T-helper 22 cell (primary cell): ENCODE measurements around the gene SRGAP1.
"Not testable (repeated sequence)": the region's sequence is repeated elsewhere in the genome, so short reads cannot be mapped to it uniquely, and the experiment has no call there.

ENCODE experiments used
- DNase-seq: peaks from one replicate; pipeline ENCODE4 v3.0.0-alpha.2; 2020; ENCODE audit warnings: low read depth

Gene SRGAP1

DNA sequence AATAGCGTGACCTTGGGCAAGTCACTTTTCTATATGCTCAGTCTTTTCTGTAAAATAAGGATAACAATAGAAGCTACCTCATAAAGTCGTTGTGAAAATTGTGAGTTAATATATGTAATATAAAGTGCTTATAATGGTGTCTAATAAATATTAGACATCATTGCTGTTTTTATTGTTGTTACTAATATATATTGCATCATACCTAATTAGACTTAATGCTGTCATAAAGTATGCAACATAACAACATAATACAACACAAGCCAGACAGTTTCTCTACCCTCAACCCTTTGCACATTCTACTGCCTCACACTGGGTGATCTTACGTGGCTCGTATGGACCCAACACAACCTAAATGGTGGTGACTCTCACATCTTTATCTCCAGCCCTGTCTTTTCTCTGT lies 240.7 kb downstream of the SRGAP1 start:
- DNase-seq: no peak

DNA sequence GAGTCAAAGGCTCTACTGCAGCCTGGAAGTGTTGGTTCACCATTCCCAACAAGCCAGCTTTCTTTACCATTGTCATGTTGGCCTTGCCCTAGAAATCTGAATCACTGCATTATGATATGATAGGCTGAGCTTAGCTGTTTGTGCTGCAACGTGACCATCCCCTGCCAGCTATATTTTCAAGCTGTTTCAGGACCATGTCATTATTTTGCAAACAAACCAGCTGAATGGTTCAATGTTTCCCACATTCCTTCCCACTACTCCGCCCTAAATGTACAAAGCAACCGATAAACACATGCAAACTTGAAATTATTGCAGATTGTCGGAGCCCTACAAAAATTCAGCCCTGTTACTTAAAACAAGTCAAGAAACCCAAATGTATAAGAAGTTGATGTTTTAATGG lies 241.5 kb downstream of the SRGAP1 start:
- no peak for DNase-seq

DNA sequence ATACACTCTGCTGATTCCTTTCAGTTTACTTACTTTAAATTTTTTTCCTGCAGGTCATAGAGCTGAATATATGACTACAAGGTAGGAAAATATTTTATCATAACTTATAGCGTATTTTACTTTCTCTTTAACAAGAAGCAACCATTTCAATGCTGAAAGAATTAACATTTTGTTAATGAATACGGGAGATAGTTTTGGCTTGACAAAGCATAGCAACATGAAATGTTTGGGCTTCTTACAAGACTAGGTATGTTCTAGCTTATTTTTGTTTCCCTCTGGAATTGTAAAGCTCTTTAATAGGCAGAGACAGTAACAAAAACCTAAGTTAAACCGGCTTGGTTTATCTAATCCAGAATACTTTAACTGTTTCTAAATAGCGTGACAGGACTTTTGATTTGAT lies 242.4 kb downstream of the SRGAP1 start:
- DNase-seq: no peak

DNA sequence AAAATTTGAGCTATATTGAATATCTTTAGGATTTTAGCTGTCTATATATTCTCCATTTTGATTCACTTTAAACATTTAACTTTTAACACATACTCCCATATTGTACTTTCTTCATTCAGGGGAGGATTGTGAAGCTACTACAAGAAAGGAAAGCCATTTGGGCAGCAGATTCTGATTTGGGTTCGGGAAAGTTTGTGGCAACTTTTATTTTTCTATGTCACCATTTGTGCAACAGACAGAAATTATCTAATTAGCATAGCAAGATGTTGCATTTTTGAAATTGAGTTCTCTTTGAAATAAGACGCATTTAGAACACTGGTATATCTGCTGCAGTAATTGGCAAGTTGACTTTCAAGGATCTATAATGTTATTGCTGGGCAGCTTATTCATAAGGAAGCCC lies 243.3 kb downstream of the SRGAP1 start:
- DNase-seq: no peak

DNA sequence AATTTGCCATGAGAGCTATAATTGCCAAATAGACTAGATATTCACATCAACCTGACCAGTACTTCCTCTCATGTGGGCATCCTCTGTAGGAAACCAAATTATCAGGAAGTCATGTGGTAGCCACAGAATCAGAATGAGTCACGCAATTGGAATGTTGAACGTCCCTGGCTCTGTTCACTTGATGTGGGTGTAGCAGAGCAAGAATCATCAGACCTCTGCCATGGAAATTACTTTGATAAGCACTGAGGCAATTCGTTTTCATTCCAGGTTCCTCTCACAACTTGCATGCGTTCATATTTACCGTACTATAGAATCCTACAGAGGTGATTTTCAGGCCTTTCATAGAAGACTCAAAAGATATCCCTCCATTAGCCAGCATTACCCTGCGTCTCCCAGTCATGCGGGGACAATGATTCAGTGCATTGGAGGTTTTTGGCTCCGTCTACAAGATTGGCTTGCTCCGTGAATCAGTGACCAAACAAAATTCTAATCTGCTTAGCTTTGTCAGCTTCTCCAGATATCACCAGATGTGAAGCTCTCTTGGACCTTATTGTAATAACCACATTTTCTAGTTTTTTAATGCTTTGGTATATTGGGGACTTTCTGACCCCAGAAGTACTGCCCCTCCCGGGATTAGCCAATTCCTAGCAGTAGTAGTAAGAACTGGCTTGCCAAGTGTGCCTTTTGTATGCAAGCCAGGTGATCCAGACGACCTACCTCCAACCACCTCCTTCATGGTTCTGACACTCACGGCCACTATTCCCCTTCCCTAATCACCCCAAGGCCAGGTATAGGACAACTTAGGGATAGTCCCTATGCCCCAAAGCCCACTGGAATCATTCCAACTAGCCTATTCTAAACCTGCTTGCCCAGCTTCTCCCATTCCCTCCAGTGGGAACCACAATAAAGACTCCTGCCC lies 244.2 kb downstream of the SRGAP1 start:
- no peak for DNase-seq

DNA sequence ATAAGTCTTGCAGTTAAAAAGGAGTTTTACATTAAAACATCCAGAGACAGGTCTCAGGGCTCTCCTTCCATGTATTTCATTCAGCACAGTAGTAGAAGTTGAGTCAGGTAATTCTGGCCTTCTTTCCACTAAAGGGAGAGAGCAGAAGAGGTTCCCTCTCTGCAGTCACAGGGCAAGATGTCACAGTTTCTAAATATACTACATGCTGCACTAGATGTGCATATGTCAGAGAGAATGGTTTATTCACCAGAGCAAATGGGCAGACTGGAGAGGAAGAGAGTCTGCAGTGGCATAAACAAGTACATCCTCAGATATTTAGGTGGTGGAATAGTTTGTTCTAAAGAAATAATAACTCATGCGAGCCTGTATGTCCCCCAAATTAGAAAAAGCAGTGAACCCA lies 245.5 kb downstream of the SRGAP1 start:
- DNase-seq: no peak

DNA sequence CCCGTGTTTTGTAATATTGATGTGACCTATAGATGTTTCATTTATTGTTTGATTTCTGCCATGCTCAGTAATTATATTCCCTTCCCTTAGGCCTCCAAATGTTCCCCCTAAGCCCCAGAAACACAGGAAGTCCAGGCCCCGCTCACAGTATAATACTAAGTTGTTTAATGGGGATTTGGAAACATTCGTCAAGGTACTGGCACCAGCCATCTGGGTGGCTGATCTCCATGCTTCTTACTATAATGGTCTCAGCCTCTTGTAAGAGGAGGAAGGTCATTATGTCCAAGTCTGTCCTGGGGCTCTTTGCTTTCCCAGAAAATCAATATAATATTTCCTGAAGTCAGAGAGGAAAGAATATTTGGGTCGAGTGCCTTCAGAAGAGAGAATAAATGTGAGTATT lies 246.7 kb downstream of the SRGAP1 start:
- DNase-seq: no peak

DNA sequence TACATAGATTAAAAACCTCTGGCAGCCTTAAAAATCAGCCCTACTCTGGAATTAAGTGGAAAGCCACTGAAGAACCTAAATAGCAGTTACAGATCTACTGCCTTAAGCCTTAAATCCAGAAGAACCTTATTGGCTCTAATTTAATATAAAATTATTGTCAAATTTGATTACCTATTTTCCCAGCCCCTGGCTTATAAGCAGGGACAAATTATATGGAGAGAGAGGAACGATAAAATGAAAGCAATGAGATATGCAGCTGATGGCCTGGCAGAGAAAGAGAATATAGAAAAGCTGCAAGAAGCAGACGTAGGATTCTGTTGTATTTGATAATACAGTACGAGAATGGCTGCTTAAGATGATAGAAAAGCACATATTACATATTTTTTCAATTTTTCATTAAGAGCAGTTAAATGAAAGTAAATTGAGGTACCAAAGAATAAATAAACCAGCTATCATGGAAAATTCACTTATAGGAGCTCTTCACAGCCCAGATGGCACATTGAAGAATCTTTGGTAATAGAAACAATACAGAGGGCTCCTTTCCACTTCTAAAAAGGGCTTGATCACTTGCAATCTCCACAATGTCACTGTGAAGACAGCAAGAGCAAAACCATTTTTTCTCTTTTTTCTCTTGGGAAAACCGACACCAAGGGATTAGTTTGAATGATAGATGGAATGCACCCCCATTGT lies 248.2 kb downstream of the SRGAP1 start:
- DNase-seq: no peak

DNA sequence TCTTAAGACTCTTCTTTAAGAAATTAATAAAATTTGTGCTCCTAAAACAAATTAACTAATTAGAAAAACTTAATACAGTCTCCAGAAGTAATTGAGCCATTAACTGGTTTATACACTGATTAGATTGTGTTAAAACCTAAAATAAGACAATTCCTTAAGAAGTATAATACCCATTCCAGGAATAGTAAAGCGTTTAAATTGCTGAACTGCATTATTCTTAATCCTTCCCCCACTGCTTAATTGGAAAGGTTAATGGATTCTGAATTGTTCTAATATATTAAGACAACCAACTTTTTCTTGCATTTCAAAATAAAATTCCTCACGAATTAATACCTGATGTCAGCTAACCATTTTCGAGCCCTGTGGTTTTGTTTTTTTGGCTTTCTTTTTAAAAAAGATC lies 249.2 kb downstream of the SRGAP1 start:
- no peak for DNase-seq

DNA sequence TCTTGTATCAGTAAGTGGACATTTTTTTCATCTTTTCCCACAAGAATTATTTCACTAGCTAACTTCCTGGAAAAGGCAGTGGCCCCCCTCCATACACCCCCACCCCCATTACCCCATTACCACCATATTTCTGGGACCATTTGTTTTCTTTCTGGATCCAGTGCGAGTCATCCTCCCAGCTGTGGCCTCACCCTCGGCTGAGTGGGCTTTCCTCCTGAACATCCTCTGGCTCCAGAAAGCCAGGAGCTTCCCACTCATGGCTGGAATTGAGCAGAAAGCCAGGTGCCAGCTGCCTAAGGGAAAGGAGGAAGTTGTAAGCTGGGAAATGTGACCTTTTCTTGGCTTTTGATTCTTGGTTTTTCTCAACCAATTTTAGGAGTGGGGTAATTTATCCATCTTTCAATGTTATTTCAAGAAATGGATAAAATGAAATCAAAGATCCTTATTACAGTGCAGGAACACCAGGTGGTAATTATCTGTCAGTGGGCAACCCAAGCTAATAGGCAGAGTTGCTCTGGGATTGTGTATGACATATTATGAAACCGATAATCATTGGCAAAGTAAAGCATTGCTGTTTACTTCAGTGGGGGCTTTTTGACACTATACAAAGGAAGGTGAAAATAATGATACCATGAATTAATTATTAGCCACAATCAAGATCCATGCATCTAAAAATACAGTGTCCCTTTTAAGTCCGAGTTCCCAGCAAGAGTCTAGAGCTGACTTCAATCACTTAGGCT lies 253.0 kb downstream of the SRGAP1 start:
- no peak for DNase-seq

DNA sequence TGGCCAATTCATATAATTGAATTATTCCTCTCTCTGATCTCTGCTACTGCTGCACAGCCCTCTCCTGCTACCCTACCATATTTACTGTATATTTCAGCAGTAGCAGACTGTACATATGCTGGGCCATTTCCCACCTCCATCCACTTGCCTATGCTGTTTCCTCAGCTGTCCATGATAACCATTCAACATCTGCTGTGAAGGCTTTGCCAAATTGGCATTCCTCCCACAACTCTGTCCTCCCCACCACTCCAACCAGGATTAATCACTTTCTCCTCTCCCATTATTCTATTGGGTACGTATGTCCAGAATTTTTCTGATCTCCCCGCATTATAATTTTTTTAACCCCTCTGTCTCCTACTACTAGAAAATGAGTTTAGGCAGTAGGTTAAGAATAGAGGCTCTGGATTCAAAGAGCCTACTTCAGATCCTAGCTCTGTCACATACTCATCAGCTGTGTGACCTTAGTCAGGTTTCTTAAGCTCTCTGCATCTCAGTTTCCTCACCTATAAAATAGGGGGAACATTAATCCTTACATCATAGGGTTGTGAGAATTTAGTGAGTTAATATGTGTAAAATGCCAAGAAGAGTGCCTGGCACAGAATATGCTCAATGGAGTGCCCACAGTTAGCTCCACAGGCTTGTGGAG lies 254.3 kb downstream of the SRGAP1 start:
- DNase-seq: no peak

DNA sequence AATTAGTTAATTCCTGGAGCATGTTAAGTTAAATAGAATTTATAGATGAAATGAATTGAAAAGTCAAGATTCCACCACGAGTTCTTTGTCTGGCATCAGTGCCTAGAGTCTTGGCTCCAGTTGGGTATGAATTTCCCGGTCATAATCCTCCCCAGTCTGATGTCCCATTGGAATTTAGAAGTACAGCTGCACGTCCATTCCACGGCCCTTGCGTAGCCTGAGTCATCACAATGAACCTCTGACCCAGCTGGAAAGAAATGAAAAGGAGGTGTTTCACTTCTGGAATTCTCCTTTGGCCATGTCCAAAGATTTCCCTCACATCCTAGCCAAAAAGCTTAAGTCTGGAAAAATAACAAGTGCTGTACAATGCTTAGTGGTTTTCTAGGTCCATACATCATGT lies 254.9 kb downstream of the SRGAP1 start:
- no peak for DNase-seq

DNA sequence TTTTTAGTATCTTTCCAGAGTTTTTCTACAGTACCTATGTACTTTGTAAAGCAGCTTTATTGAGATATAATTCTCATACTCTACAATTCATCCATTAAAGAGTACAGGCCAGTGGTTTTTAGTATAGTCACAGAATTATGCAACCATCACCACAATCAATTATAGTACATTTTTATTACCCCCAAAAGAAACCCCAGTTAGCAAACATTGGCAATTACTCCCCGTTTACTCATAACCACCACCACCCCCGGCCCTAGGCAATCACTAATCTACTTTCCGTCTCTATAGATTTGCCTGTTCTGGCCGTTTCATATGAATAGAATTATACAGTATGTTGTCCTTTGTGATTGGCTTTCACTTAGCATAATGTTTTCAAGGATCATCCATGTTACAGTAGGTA lies 257.8 kb downstream of the SRGAP1 start:
- no peak for DNase-seq

DNA sequence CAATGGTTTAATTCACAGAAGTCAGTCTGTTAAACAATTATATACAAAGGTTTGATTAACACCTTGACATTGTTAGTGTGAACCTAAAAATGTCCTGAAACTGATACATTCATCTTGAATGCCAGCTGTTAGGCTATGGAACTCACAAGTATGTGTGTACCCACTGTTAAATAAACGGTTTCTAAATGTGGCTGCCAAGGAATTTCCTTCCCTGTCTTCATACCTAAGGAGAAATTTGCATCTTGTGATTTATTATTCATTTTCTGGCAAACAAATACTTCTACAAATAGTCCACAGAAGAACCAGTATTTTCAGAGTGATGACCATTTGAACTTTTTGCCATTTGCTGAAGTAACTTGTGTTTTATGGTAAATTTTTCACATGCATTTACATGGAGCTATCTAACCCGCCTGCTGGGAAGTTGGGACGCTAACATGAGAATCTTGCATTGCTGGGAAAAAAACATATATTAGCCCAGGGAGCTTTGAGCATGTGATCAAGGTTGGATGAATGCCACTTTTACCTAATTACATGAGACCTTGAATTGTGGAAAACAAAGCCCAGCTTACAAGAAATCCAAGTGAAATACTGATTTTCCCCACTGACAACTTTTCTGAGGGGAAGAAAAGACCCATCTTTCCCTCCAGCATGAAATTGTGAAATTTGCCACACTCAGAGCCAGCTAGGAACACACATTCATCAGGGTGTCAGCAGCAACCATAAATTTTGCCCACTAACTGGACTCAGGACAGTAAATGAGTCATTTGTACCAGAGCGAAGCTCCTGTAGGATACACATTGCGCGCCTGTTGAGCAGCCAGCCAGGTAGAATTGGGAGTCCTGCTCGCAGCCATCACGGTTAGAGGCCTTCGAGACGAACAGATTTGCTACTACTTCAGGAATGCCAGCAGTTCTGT lies 259.6 kb downstream of the SRGAP1 start:
- DNase-seq: no peak

DNA sequence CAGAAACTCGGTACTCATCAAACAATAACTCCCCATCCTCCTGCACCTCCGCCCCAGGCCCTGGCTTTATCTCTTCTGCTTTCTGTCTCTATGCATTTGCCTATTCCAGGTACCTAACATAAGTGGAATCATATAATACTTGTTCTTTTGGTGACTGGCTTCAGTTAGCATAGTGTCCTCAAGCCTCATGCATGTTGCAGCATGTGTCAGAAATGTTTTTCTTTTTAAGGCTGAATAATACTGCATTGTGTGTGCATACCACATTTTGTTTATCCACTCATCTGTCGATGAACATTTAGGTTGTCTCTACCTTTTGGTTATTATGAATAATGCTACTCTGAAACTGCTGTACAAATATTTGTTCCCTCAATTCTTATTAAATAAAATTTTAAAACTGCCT lies 260.5 kb downstream of the SRGAP1 start:
- no peak for DNase-seq

DNA sequence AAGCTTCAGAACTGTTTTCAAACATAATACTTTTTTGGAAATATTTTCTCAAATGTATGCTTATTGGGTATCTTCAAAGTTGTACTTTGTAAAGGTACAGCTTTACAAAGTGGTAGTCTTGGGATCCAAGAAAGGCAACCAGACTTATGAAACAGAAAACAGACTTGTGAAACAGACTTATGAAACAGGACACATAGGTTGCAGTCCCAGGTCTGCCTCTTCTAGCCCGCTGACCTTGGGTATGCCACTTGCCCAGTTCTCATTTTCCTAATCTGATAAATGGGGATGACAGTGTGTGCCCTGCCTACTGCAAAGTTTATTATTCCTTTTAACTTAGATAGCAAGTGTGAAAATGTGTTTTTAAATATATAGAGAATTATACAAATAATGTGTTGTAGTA lies 263.3 kb downstream of the SRGAP1 start:
- DNase-seq: no peak

DNA sequence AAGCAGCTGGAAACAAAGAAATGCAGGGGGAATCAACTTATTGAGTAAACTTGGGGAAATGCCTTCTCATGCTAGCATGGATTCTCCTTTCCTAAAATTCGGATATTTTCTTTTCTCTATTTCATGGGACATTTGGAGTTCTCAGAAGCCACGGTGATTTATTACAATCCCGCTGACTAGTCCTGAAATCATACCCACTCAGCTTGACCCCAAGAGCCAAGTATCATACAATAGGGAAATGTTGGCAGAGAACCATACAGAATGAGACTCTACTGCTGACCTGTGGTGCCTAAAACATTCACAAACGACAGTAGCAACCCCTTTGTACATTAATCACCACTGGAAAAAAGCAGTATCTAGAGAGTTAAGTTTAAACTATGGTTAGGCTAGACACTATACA lies 265.2 kb downstream of the SRGAP1 start:
- no peak for DNase-seq

DNA sequence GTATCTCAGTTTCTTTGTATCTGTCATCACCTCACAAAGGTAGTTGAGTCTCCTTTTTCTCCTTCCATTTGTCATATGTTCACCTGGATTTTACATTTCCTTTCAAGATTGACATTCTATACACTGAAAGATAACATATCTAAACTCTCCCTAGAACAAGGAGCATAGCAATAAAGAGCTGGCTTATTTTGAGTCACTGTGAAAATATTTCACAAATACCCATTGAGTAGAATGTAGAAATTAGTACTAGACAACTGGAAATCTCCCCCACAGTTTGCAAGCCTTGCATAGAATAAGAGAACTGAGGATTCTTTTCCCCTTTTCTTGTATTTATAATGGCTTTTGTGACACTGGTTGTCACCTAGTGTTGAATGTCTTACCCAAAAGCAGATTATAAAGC lies 266.4 kb downstream of the SRGAP1 start:
- no peak for DNase-seq

DNA sequence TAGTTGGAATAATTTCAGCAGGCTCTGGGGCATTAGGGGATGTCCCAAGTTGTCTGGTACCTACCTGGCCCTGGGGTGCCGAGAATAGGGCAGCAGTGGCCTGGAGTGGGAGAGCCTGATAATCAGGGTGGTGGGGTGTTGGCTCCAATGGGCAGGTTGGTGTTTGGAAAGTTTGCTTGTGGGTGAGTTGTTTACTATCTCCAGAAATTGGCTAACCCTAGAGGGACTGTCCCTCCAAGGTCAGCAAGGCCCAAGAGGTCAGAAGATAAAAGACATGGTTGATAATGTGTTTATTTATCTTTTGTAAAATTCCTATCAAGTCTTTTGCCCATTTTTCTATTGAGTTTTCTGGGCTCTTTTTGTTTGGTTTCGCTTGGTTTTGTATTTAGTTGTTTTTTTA lies 272.5 kb downstream of the SRGAP1 start:
- DNase-seq: no peak

DNA sequence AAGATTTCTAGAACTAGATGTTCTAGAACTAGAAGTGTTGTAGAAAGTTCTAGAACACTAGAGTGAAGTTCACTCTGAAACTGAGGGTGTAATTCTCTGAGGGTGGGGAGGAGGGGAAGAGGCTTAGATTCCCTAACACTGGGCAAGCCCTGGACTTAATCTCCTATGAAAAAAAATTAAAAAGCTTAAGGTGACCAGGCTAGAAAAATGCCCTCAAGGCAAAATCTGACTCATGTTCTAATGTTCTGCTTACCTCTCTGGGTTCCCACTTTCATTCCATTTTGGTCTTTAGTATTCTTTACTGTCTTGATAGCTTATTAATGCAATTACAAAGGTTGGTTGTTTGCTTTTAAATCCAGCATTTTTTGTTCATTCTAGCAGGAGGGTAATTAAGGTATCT lies 276.1 kb downstream of the SRGAP1 start:
- DNase-seq: no peak

DNA sequence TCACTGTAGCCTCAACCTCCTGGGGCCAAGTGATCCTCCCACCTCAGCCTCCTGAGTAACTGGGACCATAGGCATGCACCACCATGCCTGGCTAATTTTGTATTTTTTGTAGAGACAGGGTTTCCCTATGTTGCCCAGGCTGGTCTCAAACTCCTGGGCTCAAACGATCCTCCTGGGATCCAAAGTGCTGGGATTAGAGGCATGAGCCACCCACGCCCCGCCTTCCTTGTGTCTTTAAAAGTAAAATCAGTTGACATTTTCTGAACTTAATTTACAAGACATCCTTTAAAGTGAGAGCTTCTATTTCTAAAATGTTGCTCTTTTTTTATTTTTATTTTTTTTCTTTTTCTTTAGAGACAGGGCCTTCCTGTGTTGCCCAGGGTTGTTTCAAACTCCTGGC lies 276.6 kb downstream of the SRGAP1 start:
- DNase-seq: not testable (repeated sequence)
